Endometrial microvascular endothelial cells (primary cell): Measurements from ENCODE around the gene CEP78. TPM values are rescaled to one million over a fixed set of nuclear protein-coding genes. Genes with fewer than 3 reads are reported as not detected.
"Not testable (repeated sequence)": the region's sequence is repeated elsewhere in the genome, so short reads cannot be mapped to it uniquely, and the experiment has no call there.

Source experiments
- in situ Hi-C: cut with HindIII; loops from 2 replicates; pipeline ENCODE4 v1.10.0; 2017; ENCODE audit warnings: low sequenced_read_pairs, low pct_unique_long_range_greater_than_20kb; ENCODE audit errors: inconsistent ontology term
- total RNA-seq: library from RNA; depleted of rRNA; stranded (reverse); fragments of >200 nt; gene quantifications from one replicate; pipeline ENCODE4 v1.2.3, GENCODE V29; 2015; ENCODE audit errors: inconsistent ontology term

The CEP78 gene
- total RNA-seq: 32.9 TPM

- in situ Hi-C loops: no loop called here
These were observed at the start of gene CEP78 for GRCh38 chr9:78235762-78236550. CEP78 (plus strand) TSS chr9:78236075; CDS start chr9:78236351, 276 bp downstream.

DNA sequence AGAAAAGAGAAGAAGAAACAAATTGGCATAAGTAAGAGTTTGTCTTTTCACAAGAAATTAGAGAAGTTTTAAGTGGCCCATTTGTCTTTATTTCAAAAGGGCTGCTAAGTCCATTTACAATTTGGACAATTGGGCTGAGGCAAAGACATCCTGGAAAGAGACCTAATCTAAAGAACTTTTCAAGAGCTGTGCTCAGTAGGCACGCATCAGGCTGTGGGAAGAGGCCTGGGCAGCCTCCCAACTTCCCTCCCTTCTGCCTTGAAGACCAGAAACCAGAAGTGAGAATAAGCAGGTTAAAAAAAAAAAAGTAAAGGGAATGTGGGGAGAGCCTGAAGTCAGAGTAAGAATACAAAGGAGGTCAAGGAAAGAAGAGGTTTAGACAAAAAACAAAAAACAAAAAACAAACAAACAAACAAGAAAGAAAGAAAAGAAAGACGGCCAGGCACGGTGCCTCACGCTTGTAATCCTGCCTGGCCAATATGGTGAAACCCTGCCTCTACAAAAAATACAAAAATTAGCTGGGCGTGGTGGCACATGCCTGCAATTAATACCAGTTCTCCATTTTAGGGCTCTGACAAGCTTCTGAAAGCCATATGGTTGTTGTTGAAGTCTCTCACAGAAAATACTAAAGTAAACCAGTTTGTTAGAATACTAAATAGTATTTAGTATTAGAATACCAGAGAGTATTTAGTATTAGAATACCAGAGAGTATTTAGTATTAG, 48.0 kb upstream of the CEP78 start:
- in situ Hi-C loops: no loop called here

- in situ Hi-C loops: no loop called here
These were observed 47.3 kb upstream of the CEP78 start for GRCh38 chr9:78188594-78188993.

DNA sequence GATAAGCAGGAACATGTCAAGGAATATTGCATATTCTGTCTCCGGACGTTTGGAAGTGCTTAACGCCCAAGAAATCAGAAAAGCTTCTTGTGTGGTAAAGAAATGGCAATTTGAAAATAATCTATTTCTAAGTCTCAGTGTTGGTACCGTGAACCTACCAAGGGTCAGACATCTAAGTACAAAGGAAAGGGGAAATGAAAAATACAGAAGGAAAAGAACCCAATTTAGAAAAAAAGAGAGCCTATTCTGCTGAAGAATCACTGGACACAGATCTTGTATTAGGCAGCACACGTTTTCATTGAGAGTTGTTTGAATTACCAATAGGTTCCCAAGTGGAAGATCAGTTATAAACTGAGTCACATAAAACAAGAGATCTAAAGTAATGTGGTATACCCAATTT, 46.9 kb upstream of the CEP78 start:
- in situ Hi-C loops: no loop called here

DNA sequence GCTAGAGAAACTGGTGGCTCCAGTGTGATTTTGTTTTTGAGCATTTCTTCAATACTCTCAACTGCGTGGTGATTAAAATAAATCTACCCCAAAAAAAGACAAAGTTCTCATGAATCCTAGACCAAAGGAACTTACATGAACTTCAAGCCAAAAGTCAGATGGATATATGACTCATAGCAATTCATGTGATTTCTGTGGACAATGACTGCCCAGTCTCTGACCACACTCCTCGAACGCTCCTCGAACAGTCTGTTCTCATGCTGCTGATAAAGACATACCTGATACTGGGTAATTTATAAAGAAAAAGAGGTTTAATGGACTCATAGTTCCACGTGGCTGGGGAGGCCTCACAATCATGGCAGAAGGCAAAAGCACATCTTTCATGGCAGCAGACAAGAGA, 46.4 kb upstream of the CEP78 start:
- in situ Hi-C loops: no loop called here

GRCh38 chr9:78191931-78192330, 43.9 kb upstream of the CEP78 start:
- in situ Hi-C loops: no loop called here

GRCh38 chr9:78196258-78196657, 39.6 kb upstream of the CEP78 start:
- in situ Hi-C loops: no loop called here

- in situ Hi-C loops: not testable (repeated sequence)
These were observed 34.6 kb upstream of the CEP78 start for GRCh38 chr9:78201158-78201777.

GRCh38 chr9:78207319-78207718, 28.6 kb upstream of the CEP78 start:
- in situ Hi-C loops: no loop called here

DNA sequence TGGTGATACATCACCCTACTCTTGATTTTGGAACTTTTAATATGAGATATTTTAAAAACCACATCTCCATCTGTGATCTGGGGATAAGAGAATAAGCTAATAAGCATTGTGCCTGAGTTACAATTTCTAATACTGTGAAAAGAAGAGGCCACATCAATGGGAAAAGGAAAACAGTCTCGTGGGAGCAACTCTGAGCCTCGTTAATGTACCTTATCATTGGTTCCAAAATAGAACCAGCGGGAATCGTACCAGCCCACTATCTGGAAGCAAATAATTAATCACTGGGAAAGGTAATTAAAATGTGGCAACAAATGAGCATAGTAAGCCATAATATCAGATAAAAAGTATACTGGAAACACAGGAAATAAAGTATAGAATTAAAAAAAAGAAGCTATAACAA, 28.0 kb upstream of the CEP78 start:
- in situ Hi-C loops: no loop called here

DNA sequence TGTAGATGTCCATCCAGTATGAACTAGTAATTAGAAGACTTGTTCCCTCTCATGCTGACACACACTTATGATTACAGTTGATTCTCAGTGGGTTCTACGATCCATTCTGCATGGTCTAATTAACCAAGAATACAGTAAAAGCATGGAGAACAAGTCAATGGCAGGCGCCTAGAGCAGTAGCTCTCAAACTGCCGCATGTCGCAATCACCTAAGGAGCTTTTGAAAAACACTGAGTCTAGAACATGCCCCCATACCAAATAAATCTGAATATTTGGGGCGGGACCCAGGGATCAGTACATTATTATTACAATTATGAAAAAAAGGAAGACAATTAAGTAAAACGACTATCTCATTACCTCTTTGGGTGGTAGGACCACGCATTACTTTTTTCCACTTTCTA, 26.7 kb upstream of the CEP78 start:
- in situ Hi-C loops: no loop called here

- in situ Hi-C loops: no loop called here
These were observed 25.0 kb upstream of the CEP78 start for GRCh38 chr9:78210841-78211301.

- in situ Hi-C loops: no loop called here
These were observed 23.0 kb upstream of the CEP78 start for GRCh38 chr9:78212868-78213267.

DNA sequence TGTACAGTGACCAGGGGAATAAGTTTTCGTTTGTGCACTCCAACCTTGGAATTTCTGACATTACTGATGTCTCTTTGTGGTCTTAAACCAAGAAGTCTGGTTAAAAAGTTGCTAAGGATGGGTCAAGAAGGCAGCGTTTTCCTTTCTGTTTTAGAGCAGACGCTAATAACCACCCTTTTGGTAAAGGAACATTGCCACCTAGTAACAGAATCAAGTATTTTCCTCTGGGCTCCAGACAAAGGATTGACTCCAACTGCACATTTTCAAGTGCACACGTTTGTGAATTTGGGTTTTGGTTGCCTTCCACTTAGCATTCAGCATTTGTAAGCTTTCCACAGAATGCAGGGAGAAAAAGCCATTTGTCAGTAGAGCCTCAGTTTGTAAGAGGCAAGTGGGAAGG, 22.2 kb upstream of the CEP78 start:
- in situ Hi-C loops: no loop called here

GRCh38 chr9:78214492-78214891, 21.4 kb upstream of the CEP78 start:
- in situ Hi-C loops: no loop called here

- in situ Hi-C loops: no loop called here
These were observed 20.2 kb upstream of the CEP78 start for GRCh38 chr9:78215706-78216105.

GRCh38 chr9:78218890-78219289, 17.0 kb upstream of the CEP78 start:
- in situ Hi-C loops: no loop called here

DNA sequence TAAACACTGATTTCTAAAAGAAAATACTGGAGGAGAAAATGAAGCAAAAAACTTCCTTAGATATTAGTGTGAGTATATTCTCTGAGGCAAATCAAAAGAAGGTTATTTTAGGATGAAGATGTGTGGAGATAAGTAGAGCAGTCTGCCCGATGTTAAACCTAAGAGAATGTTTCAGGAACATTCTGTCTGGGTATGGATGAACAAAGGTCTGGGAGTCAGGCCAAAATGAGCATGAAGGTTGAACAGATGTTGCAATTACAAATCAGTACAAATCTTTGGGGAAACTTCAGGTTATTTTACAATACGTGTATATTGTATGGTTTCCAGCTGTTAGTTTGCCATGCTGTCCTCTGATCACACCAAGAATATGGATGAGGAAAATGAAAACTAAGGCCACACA, 14.4 kb upstream of the CEP78 start:
- in situ Hi-C loops: no loop called here

- in situ Hi-C loops: not testable (repeated sequence)
These were observed 14.0 kb upstream of the CEP78 start for GRCh38 chr9:78221841-78222240.

- in situ Hi-C loops: no loop called here
These were observed 5.1 kb upstream of the CEP78 start for GRCh38 chr9:78230761-78231160.
